HepG2 (cell line): Measurements from ENCODE around the gene SYTL1. TPM values are rescaled to one million over a fixed set of nuclear protein-coding genes. Genes with fewer than 3 reads are reported as not detected.

Experiments
- CCAR2 ChIP-seq: fragments of 200-400 bp; formaldehyde crosslinking; optimal IDR thresholded peaks from 2 replicates; pipeline ENCODE3; 2018; ENCODE audit warnings: low read depth, mild to moderate bottlenecking, low read length, moderate library complexity
- ELF3 ChIP-seq: IDR thresholded peaks from 2 replicates; pipeline ENCODE4 v1.6.1; 2016; ENCODE audit warnings: missing genetic modification reagents, missing compliant biosample characterization
- ERF ChIP-seq: IDR thresholded peaks from 2 replicates; pipeline ENCODE4 v1.6.1; 2018; ENCODE audit warnings: missing biosample characterization, missing genetic modification reagents
- FOXP1 ChIP-seq, 2 experiments: fragments of 450-650 bp in 1 of 2; IDR thresholded peaks; 2 replicates each; pipeline ENCODE4 v1.6.1; 2017 to 2018; ENCODE audit warnings: antibody characterized with exemption in 1 of 2
- GATAD1 ChIP-seq: IDR thresholded peaks from 2 replicates; pipeline ENCODE4 v1.6.1; 2016; ENCODE audit warnings: missing genetic modification reagents, missing compliant biosample characterization
- KMT2A ChIP-seq: sonication (generic); formaldehyde crosslinking; IDR thresholded peaks from 2 replicates; pipeline ENCODE4 v1.4.0; 2020; ENCODE audit warnings: missing genetic modification reagents
- MTA3 ChIP-seq: sonication (generic); formaldehyde crosslinking; IDR thresholded peaks from 2 replicates; pipeline ENCODE4 v1.4.0; 2020; ENCODE audit warnings: missing genetic modification reagents
- NKX3-1 ChIP-seq: sonication (generic); formaldehyde crosslinking; IDR thresholded peaks from 2 replicates; pipeline ENCODE4 v1.5.0; 2020; ENCODE audit warnings: missing genetic modification reagents
- RXRB ChIP-seq: IDR thresholded peaks from 2 replicates; pipeline ENCODE4 v1.6.1; 2016; ENCODE audit warnings: borderline replicate concordance, missing genetic modification reagents, missing compliant biosample characterization
- SAFB2 ChIP-seq: sonication (generic); formaldehyde crosslinking; IDR thresholded peaks from 2 replicates; pipeline ENCODE4 v1.5.1; 2020; ENCODE audit warnings: missing genetic modification reagents, low read depth, mild to moderate bottlenecking, borderline replicate concordance
- XRCC5 ChIP-seq: fragments of 200-400 bp; formaldehyde crosslinking; optimal IDR thresholded peaks from 2 replicates; pipeline ENCODE3; 2017; ENCODE audit warnings: mild to moderate bottlenecking, low read length
- ZBTB25 ChIP-seq: IDR thresholded peaks from 2 replicates; pipeline ENCODE4 v1.6.1; 2018; ENCODE audit warnings: missing genetic modification reagents
- ZBTB38 ChIP-seq: sonication (generic); formaldehyde crosslinking; IDR thresholded peaks from 2 replicates; pipeline ENCODE4 v1.5.1; 2020; ENCODE audit warnings: mild to moderate bottlenecking, missing genetic modification reagents
- ZC3H4 ChIP-seq: sonication (generic); formaldehyde crosslinking; IDR thresholded peaks from 2 replicates; pipeline ENCODE4 v1.4.0; 2020; ENCODE audit warnings: missing genetic modification reagents, borderline replicate concordance
- ZNF510 ChIP-seq: sonication (generic); formaldehyde crosslinking; IDR thresholded peaks from 2 replicates; pipeline ENCODE4 v1.4.0; 2020; ENCODE audit warnings: low read depth, mild to moderate bottlenecking, missing genetic modification reagents
- ZNF589 ChIP-seq: sonication (generic); formaldehyde crosslinking; conservative IDR thresholded peaks from 2 replicates; pipeline ENCODE4 v1.8.0; 2022; ENCODE audit warnings: mild to moderate bottlenecking, moderate library complexity, missing genetic modification reagents
- ZNF773 ChIP-seq: sonication (generic); formaldehyde crosslinking; IDR thresholded peaks from 2 replicates; pipeline ENCODE4 v1.4.0; 2020; ENCODE audit warnings: missing genetic modification reagents, borderline replicate concordance
- polyA plus RNA-seq, 8 experiments: library from polyadenylated mRNA; depleted of rRNA in 3 of 8; stranded (reverse) in 7 of 8; unstranded in 1 of 8; fragments of >200 nt; fragmentation: Illumina TruSeq in 4 of 8; extraction: Trizol in 4 of 8; gene quantifications; 2 replicates each; pipeline versions ENCODE4 v1.2.1 to v1.2.3, GENCODE V29; 2011 to 2016; ENCODE audit warnings: low read depth in 4 of 8, missing spikeins in 1 of 8, mixed read lengths in 1 of 8; ENCODE audit not compliant: insufficient read depth in 1 of 8
- total RNA-seq, 5 experiments: library from RNA; depleted of rRNA; stranded (reverse); fragments of >200 nt; fragmentation: Illumina TruSeq; extraction: Trizol; gene quantifications; 2 replicates each; pipeline ENCODE4 v1.2.3, GENCODE V29; 2016; ENCODE audit warnings: low read depth in 1 of 5
- TF ChIP-seq, protein P1 (sequence below): sonication (generic); formaldehyde crosslinking; IDR thresholded peaks from 2 replicates; pipeline ENCODE4 v1.4.0; 2020; ENCODE audit warnings: missing genetic modification reagents, borderline replicate concordance
- TF ChIP-seq, protein P2 (sequence below): sonication (generic); formaldehyde crosslinking; IDR thresholded peaks from 2 replicates; pipeline ENCODE4 v1.4.0; 2020; ENCODE audit warnings: missing genetic modification reagents, mild to moderate bottlenecking, borderline replicate concordance
- TF ChIP-seq, protein P3 (sequence below), 2 experiments: sonication (generic) in 1 of 2; formaldehyde crosslinking in 1 of 2; IDR thresholded peaks; 2 replicates each; pipeline versions ENCODE4 v1.4.0 to v1.6.1; 2018 to 2020; ENCODE audit warnings: missing genetic modification reagents in 2 of 2, borderline replicate concordance in 1 of 2, low read depth in 1 of 2, mild to moderate bottlenecking in 1 of 2, missing biosample characterization in 1 of 2

Gene SYTL1
- total and polyA plus RNA-seq, 2 of the 13 experiments (the other 11 are each of a cell fraction or from before 2014, with no cell fraction given): 11.1 to 17.8 TPM

DNA sequence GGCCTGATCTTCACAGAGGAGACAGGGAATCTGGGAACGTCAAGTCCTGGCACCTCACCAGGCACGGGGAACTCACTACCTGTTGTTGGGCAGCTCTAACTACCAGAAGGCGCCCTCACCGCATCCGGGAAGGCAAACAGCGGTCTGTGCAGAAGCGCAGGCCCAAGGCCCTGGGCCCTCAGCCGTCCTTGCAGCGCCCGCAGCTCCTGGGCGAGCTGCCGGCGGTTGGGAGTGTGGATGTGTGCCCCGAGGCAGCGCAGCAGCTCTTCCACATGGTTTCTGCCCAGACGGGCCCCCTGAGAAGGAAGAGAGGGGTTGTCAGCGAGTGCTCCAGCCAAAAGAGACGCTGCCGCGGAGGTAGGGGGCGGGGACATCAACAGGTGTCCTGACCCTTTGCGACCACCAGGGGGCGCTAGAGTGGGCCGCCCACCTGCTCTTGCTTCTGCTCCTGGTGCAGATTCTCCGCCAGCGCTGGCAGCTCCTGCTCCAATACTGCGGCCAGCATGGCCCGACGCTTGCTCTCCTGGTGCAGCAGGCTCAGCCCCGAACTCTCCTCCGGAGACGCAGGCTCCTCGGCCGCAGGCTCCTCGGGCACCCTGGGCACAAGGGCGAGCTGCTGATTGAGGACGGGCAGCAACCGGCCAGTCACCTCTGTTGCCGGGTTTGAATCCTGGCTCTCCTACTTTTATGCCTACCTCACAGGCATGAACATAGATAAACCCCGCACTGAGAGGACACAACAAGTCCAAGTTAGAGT, 15.6 kb downstream of the SYTL1 start (continued):
- TF ChIP-seq, protein P1, sequence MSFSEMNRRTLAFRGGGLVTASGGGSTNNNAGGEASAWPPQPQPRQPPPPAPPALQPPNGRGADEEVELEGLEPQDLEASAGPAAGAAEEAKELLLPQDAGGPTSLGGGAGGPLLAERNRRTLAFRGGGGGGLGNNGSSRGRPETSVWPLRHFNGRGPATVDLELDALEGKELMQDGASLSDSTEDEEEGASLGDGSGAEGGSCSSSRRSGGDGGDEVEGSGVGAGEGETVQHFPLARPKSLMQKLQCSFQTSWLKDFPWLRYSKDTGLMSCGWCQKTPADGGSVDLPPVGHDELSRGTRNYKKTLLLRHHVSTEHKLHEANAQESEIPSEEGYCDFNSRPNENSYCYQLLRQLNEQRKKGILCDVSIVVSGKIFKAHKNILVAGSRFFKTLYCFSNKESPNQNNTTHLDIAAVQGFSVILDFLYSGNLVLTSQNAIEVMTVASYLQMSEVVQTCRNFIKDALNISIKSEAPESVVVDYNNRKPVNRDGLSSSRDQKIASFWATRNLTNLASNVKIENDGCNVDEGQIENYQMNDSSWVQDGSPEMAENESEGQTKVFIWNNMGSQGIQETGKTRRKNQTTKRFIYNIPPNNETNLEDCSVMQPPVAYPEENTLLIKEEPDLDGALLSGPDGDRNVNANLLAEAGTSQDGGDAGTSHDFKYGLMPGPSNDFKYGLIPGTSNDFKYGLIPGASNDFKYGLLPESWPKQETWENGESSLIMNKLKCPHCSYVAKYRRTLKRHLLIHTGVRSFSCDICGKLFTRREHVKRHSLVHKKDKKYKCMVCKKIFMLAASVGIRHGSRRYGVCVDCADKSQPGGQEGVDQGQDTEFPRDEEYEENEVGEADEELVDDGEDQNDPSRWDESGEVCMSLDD (CRISPR knock-in tag): no peak
- TF ChIP-seq, protein P2, sequence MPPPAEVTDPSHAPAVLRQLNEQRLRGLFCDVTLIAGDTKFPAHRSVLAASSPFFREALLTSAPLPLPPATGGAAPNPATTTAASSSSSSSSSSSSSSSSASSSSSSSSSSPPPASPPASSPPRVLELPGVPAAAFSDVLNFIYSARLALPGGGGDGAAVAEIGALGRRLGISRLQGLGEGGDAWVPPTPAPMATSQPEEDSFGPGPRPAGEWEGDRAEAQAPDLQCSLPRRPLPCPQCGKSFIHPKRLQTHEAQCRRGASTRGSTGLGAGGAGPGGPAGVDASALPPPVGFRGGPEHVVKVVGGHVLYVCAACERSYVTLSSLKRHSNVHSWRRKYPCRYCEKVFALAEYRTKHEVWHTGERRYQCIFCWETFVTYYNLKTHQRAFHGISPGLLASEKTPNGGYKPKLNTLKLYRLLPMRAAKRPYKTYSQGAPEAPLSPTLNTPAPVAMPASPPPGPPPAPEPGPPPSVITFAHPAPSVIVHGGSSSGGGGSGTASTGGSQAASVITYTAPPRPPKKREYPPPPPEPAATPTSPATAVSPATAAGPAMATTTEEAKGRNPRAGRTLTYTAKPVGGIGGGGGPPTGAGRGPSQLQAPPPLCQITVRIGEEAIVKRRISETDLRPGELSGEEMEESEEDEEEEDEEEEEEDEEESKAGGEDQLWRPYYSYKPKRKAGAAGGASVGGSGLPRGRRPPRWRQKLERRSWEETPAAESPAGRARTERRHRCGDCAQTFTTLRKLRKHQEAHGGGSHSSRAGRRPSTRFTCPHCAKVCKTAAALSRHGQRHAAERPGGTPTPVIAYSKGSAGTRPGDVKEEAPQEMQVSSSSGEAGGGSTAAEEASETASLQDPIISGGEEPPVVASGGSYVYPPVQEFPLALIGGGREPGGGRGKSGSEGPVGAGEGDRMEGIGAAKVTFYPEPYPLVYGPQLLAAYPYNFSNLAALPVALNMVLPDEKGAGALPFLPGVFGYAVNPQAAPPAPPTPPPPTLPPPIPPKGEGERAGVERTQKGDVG: 0 out of 2 replicates have a peak, but pooled peaks have one; percentile 19
- TF ChIP-seq ZNF773 (CRISPR knock-in tag) (no peak), ZC3H4 (CRISPR knock-in tag) (no peak), NKX3-1 (CRISPR knock-in tag) (no peak), KMT2A (0 out of 2 replicates have a peak, but pooled peaks have one; percentile 20), SAFB2 (CRISPR knock-in tag) (no peak), FOXP1 (IDR thresholded peaks at IDR 0.05) (no peak), FOXP1 (CRISPR knock-in tag; IDR thresholded peaks at IDR 0.05) (no peak), MTA3 (CRISPR knock-in tag) (no peak), ZBTB38 (CRISPR knock-in tag) (peak; percentile 49; the same call in 1 of the 2 replicates), ELF3 (no peak), XRCC5 (peak; percentile 76), ERF (CRISPR knock-in tag) (no peak), ZBTB25 (CRISPR knock-in tag) (no peak), ZNF510 (CRISPR knock-in tag) (no peak), RXRB (CRISPR knock-in tag) (0 out of 2 replicates have a peak, but pooled peaks have one; percentile 15), GATAD1 (CRISPR knock-in tag) (no peak), CCAR2 (no peak), ZNF589 (no peak)
- TF ChIP-seq, protein P3, sequence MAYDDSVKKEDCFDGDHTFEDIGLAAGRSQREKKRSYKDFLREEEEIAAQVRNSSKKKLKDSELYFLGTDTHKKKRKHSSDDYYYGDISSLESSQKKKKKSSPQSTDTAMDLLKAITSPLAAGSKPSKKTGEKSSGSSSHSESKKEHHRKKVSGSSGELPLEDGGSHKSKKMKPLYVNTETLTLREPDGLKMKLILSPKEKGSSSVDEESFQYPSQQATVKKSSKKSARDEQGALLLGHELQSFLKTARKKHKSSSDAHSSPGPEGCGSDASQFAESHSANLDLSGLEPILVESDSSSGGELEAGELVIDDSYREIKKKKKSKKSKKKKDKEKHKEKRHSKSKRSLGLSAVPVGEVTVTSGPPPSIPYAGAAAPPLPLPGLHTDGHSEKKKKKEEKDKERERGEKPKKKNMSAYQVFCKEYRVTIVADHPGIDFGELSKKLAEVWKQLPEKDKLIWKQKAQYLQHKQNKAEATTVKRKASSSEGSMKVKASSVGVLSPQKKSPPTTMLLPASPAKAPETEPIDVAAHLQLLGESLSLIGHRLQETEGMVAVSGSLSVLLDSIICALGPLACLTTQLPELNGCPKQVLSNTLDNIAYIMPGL (CRISPR knock-in tag; IDR thresholded peaks at IDR 0.05; ENCODE audit: borderline replicate concordance in 1 of 2, low read depth in 1 of 2): peak; percentile 61 to 74; a peak in 1 of 4 replicates
